Neural cell (in vitro differentiated cells): ENCODE data around the gene JAG2.

Source experiments
- EZH2 ChIP-seq: fragments of 200-600, 300-800 bp; shearing (Covaris generic), sonication (generic); IDR thresholded peaks from 2 replicates; pipeline ENCODE4 v1.6.1; 2014; ENCODE audit warnings: antibody characterized with exemption, low read length, borderline replicate concordance, mild to moderate bottlenecking; ENCODE audit not compliant: insufficient read depth, poor library complexity, severe bottlenecking
- POLR2AphosphoS5 ChIP-seq: IDR thresholded peaks from 2 replicates; pipeline ENCODE4 v1.6.1; 2012
- SMC3 ChIP-seq: fragments of 450-650 bp; conservative IDR thresholded peaks from 2 replicates; pipeline ENCODE4 v1.6.1; 2014; ENCODE audit warnings: antibody characterized with exemption, mild to moderate bottlenecking, moderate library complexity; ENCODE audit not compliant: poor library complexity

GRCh38 chr14:105187935-105188524 lies 19.5 kb upstream of the JAG2 start:
- no peak for TF ChIP-seq EZH2
- no peak for TF ChIP-seq POLR2AphosphoS5
- TF ChIP-seq SMC3 = no peak
